HEK293 (cell line): ENCODE results near the gene SAC3D1.

Source experiments
- AEBP2 ChIP-seq: fragments of 450-650 bp; formaldehyde crosslinking; IDR thresholded peaks from 2 replicates; pipeline ENCODE4 v1.5.1; 2016; ENCODE audit warnings: missing biosample characterization, missing genetic modification characterization, borderline replicate concordance
- GFI1B ChIP-seq: fragments of 450-650 bp; formaldehyde crosslinking; IDR thresholded peaks from 2 replicates; pipeline ENCODE4 v1.5.1; 2016; ENCODE audit warnings: missing biosample characterization, missing genetic modification characterization
- GLIS1 ChIP-seq: fragments of 450-650 bp; formaldehyde crosslinking; IDR thresholded peaks from 2 replicates; pipeline ENCODE4 v1.5.1; 2016; ENCODE audit warnings: missing biosample characterization, missing genetic modification characterization
- INSM2 ChIP-seq: fragments of 450-650 bp; formaldehyde crosslinking; IDR thresholded peaks from 2 replicates; pipeline ENCODE4 v1.5.1; 2016; ENCODE audit warnings: missing biosample characterization, missing genetic modification characterization
- KLF1 ChIP-seq: fragments of 450-650 bp; formaldehyde crosslinking; IDR thresholded peaks from 2 replicates; pipeline ENCODE4 v1.5.1; 2016; ENCODE audit warnings: missing biosample characterization, missing genetic modification characterization
- KLF8 ChIP-seq: fragments of 450-650 bp; formaldehyde crosslinking; IDR thresholded peaks from 2 replicates; pipeline ENCODE4 v1.5.1; 2016; ENCODE audit warnings: missing biosample characterization, missing genetic modification characterization
- PATZ1 ChIP-seq: fragments of 450-650 bp; formaldehyde crosslinking; IDR thresholded peaks from 2 replicates; pipeline ENCODE4 v1.5.1; 2016; ENCODE audit warnings: missing biosample characterization, missing genetic modification characterization
- PRDM10 ChIP-seq: fragments of 450-650 bp; formaldehyde crosslinking; IDR thresholded peaks from 2 replicates; pipeline ENCODE4 v1.5.1; 2016; ENCODE audit warnings: missing biosample characterization, missing genetic modification characterization
- ZBTB10 ChIP-seq: fragments of 450-650 bp; formaldehyde crosslinking; IDR thresholded peaks from 2 replicates; pipeline ENCODE4 v1.5.1; 2016; ENCODE audit warnings: missing biosample characterization, missing genetic modification characterization
- ZBTB17 ChIP-seq: fragments of 450-650 bp; formaldehyde crosslinking; IDR thresholded peaks from 2 replicates; pipeline ENCODE4 v1.5.1; 2016; ENCODE audit warnings: missing biosample characterization, missing genetic modification characterization
- ZBTB20 ChIP-seq: fragments of 450-650 bp; formaldehyde crosslinking; IDR thresholded peaks from 2 replicates; pipeline ENCODE4 v1.5.1; 2016; ENCODE audit warnings: missing biosample characterization, missing genetic modification characterization
- ZBTB49 ChIP-seq: fragments of 450-650 bp; formaldehyde crosslinking; IDR thresholded peaks from 2 replicates; pipeline ENCODE4 v1.5.1; 2016; ENCODE audit warnings: missing biosample characterization, missing genetic modification characterization, low read depth
- ZEB2 ChIP-seq: fragments of 450-650 bp; formaldehyde crosslinking; IDR thresholded peaks from 2 replicates; pipeline ENCODE4 v1.5.1; 2016; ENCODE audit warnings: missing biosample characterization, missing genetic modification characterization
- ZNF138 ChIP-seq: fragments of 450-650 bp; formaldehyde crosslinking; IDR thresholded peaks from 2 replicates; pipeline ENCODE4 v1.5.1; 2016; ENCODE audit warnings: missing biosample characterization, missing genetic modification characterization, borderline replicate concordance
- ZNF311 ChIP-seq: fragments of 450-650 bp; formaldehyde crosslinking; IDR thresholded peaks from 2 replicates; pipeline ENCODE4 v1.5.1; 2017; ENCODE audit warnings: missing biosample characterization, missing genetic modification characterization, borderline replicate concordance
- ZNF335 ChIP-seq: fragments of 450-650 bp; formaldehyde crosslinking; conservative IDR thresholded peaks from 2 replicates; pipeline ENCODE4 v1.5.1; 2016; ENCODE audit warnings: missing biosample characterization, missing genetic modification characterization
- ZNF548 ChIP-seq: fragments of 450-650 bp; formaldehyde crosslinking; IDR thresholded peaks from 2 replicates; pipeline ENCODE4 v1.5.1; 2016; ENCODE audit warnings: missing biosample characterization, missing genetic modification characterization
- ZNF560 ChIP-seq: fragments of 450-650 bp; formaldehyde crosslinking; IDR thresholded peaks from 2 replicates; pipeline ENCODE4 v1.5.1; 2017; ENCODE audit warnings: missing biosample characterization, missing genetic modification characterization, borderline replicate concordance
- ZNF658 ChIP-seq: fragments of 450-650 bp; formaldehyde crosslinking; IDR thresholded peaks from 2 replicates; pipeline ENCODE4; 2016; ENCODE audit warnings: missing biosample characterization, missing genetic modification characterization
- ZNF660 ChIP-seq: fragments of 450-650 bp; IDR thresholded peaks from 2 replicates; pipeline ENCODE4 v1.5.1; 2018; ENCODE audit warnings: missing biosample characterization, mild to moderate bottlenecking, missing genetic modification characterization
- ZNF670 ChIP-seq: fragments of 450-650 bp; formaldehyde crosslinking; IDR thresholded peaks from 2 replicates; pipeline ENCODE4 v1.5.1; 2016; ENCODE audit warnings: missing biosample characterization, missing genetic modification characterization, low read depth
- ZNF704 ChIP-seq: fragments of 450-650 bp; formaldehyde crosslinking; IDR thresholded peaks from 2 replicates; pipeline ENCODE4 v1.5.1; 2016; ENCODE audit warnings: missing biosample characterization, missing genetic modification characterization
- ZNF747 ChIP-seq: fragments of 450-650 bp; formaldehyde crosslinking; IDR thresholded peaks from 2 replicates; pipeline ENCODE4 v1.5.1; 2016; ENCODE audit warnings: missing biosample characterization, missing genetic modification characterization
- ZNF837 ChIP-seq: fragments of 450-650 bp; formaldehyde crosslinking; IDR thresholded peaks from 2 replicates; pipeline ENCODE4 v1.5.1; 2016; ENCODE audit warnings: missing biosample characterization, missing genetic modification characterization

SAC3D1 gene

GRCh38 chr11:65083834-65084597, 43.0 kb downstream of the SAC3D1 start, which contains the start of the genes CDCA5 and ZFPL1 (continued):
- no peak for TF ChIP-seq PRDM10
- no peak for TF ChIP-seq ZNF670
- peak; percentile 65 for TF ChIP-seq ZNF335
- no peak for TF ChIP-seq ZNF138 (tag by site-specific recombination)
- TF ChIP-seq AEBP2 = no peak
- peak; percentile 81; the same call in 1 of the 2 replicates for TF ChIP-seq ZEB2
- TF ChIP-seq KLF8 (tag by site-specific recombination) = peak; percentile 94
- peak; percentile 92 for TF ChIP-seq ZBTB10 (tag by site-specific recombination)
- TF ChIP-seq PATZ1 = no peak
- no peak for TF ChIP-seq GFI1B (tag by site-specific recombination)
- no peak for TF ChIP-seq ZNF658 (tag by site-specific recombination)
- no peak for TF ChIP-seq ZNF704 (tag by site-specific recombination)
- TF ChIP-seq ZNF837 (tag by site-specific recombination) = no peak
- peak; percentile 96 for TF ChIP-seq ZBTB17 (tag by site-specific recombination)
- TF ChIP-seq ZNF747 (tag by site-specific recombination) = no peak
- no peak for TF ChIP-seq ZNF660 (tag by site-specific recombination)
- TF ChIP-seq KLF1 (tag by site-specific recombination) = peak; percentile 73
- TF ChIP-seq ZNF311 = no peak
- TF ChIP-seq ZNF548 = no peak
- no peak for TF ChIP-seq INSM2 (tag by site-specific recombination)
- peak; percentile 23; the same call in 1 of the 2 replicates for TF ChIP-seq GLIS1 (tag by site-specific recombination)
- TF ChIP-seq ZBTB20 (tag by site-specific recombination) = peak; percentile 74
- no peak for TF ChIP-seq ZNF560
- TF ChIP-seq ZBTB49 (tag by site-specific recombination) = no peak
